Ascending aorta (tissue), 2 donors: ENCODE measurements around the gene PDGFB. TPM values are rescaled to one million over a fixed set of nuclear protein-coding genes. Genes with fewer than 3 reads are reported as not detected.
A peak's percentile ranks its signal among the peaks of the same experiment; 100 is the strongest.
"Not testable (repeated sequence)": the region's sequence is repeated elsewhere in the genome, so short reads cannot be mapped to it uniquely, and the experiment has no call there.

ENCODE experiments used
- DNase-seq, 2 donors: peaks; one replicate each; pipeline ENCODE4 v3.0.0-alpha.2; 2019; ENCODE audit warnings: low spot score in 2 of 2
- H3K27ac ChIP-seq, 2 donors: fragments of 200-600 bp; sonication (generic); one replicate each; pipeline ENCODE4 v1.5.1; 2016 to 2017; ENCODE audit warnings: mild to moderate bottlenecking in 1 of 2
- H3K27me3 ChIP-seq: fragments of 200-600 bp; sonication (generic); one replicate; pipeline ENCODE4 v1.5.1; 2017
- H3K36me3 ChIP-seq, 2 donors: fragments of 200-600 bp; sonication (generic); one replicate each; pipeline ENCODE4 v1.5.1; 2016
- H3K4me1 ChIP-seq, 2 donors: fragments of 200-600 bp; sonication (generic); one replicate each; pipeline ENCODE4 v1.5.1; 2016 to 2017; ENCODE audit warnings: mild to moderate bottlenecking in 1 of 2
- H3K4me3 ChIP-seq, 2 donors: fragments of 200-600 bp; sonication (generic); one replicate each; pipeline ENCODE4 v1.5.1; 2016 to 2017; ENCODE audit warnings: mild to moderate bottlenecking in 1 of 2
- H3K9me3 ChIP-seq, 2 donors: fragments of 200-600 bp; sonication (generic); one replicate each; pipeline ENCODE4 v1.5.1; 2016
- CTCF ChIP-seq, 3 experiments: fragments of 200-600 bp in 2 of 3; fragments of 450-650 bp in 1 of 3; sonication (generic) in 2 of 3; IDR thresholded peaks; one replicate each; pipeline ENCODE4 v1.5.1; 2016 to 2019; ENCODE audit warnings: antibody characterized with exemption in 3 of 3, mild to moderate bottlenecking in 1 of 3, moderate library complexity in 1 of 3
- intact Hi-C: fragments of 100-400 bp; cut with DNase I; formaldehyde crosslinking; loops from one replicate; pipeline ENCODE4 v1.15.1; 2023
- total RNA-seq: library from RNA; depleted of rRNA; stranded (reverse); fragments of >200 nt; gene quantifications from one replicate; pipeline ENCODE4 v1.1.0, GENCODE V29; 2016

PDGFB gene
- total RNA-seq, 1 donor from 2014 or later: 8.9 TPM

GRCh38 chr22:39223091-39223710, 21.6 kb downstream of the PDGFB start:
- TF ChIP-seq CTCF (IDR thresholded peaks at IDR 0.05): no peak
- Histone ChIP-seq H3K9me3 (no peaks in the 10 kb centered on the region), H3K4me1 (no peaks in the 10 kb centered on the region), H3K4me3 (no peak overlapping the region), H3K36me3 (no peaks in the 10 kb centered on the region), H3K27me3 (no peaks in the 10 kb centered on the region), H3K27ac (no peak overlapping the region)
- DNase-seq: no peak
- intact Hi-C loops: no loop called here

- intact Hi-C loops: no loop called here
- Histone ChIP-seq H3K4me3 (no peak overlapping the region), H3K4me1 (no peaks in the 10 kb centered on the region), H3K9me3 (no peaks in the 10 kb centered on the region), H3K36me3 (no peaks in the 10 kb centered on the region), H3K27ac (no peak overlapping the region), H3K27me3 (no peaks in the 10 kb centered on the region)
- no peak for DNase-seq
- TF ChIP-seq CTCF (IDR thresholded peaks at IDR 0.05): no peak
Measured at GRCh38 chr22:39221999-39222686, 22.6 kb downstream of the PDGFB start.

GRCh38 chr22:39220890-39221850, 23.6 kb downstream of the PDGFB start:
- no peak overlapping the region for H3K4me3 ChIP-seq
- no peaks in the 10 kb centered on the region for H3K9me3 ChIP-seq
- H3K27ac ChIP-seq: no peak overlapping the region
- intact Hi-C loops: no loop called here
- H3K36me3 ChIP-seq: no peaks in the 10 kb centered on the region
- H3K27me3 ChIP-seq: no peaks in the 10 kb centered on the region
- DNase-seq: no peak
- TF ChIP-seq CTCF (IDR thresholded peaks at IDR 0.05): no peak
- H3K4me1 ChIP-seq: no peaks in the 10 kb centered on the region

GRCh38 chr22:39220450-39220849, 24.3 kb downstream of the PDGFB start:
- no peak for DNase-seq
- Histone ChIP-seq H3K4me1 (no peaks in the 10 kb centered on the region), H3K27ac (no peak overlapping the region), H3K36me3 (no peaks in the 10 kb centered on the region), H3K27me3 (no peaks in the 10 kb centered on the region), H3K4me3 (no peak overlapping the region), H3K9me3 (no peaks in the 10 kb centered on the region)
- intact Hi-C loops: no loop called here
- TF ChIP-seq CTCF (IDR thresholded peaks at IDR 0.05): no peak

- no peaks in the 10 kb centered on the region for H3K4me1 ChIP-seq
- H3K4me3 ChIP-seq: no peak overlapping the region
- peak in 1 of 2 donors; percentile 33 for DNase-seq
- no peaks in the 10 kb centered on the region for H3K36me3 ChIP-seq
- H3K27ac ChIP-seq: no peak overlapping the region
- no peaks in the 10 kb centered on the region for H3K27me3 ChIP-seq
- no peaks in the 10 kb centered on the region for H3K9me3 ChIP-seq
- TF ChIP-seq CTCF (IDR thresholded peaks at IDR 0.05): no peak
- intact Hi-C loops: no loop called here
Measured at GRCh38 chr22:39219071-39220039, 25.4 kb downstream of the PDGFB start.

- intact Hi-C loops, DNase-seq, H3K4me3 ChIP-seq: not testable (repeated sequence)
Measured at GRCh38 chr22:39218432-39218831, 26.4 kb downstream of the PDGFB start.

More at GRCh38 chr22:39218432-39218831, 26.4 kb downstream of the PDGFB start:
- not testable (repeated sequence) for H3K4me1 ChIP-seq, H3K36me3 ChIP-seq, H3K27ac ChIP-seq, H3K9me3 ChIP-seq, H3K27me3 ChIP-seq
